ENCODE data around the gene SDHB. TPM values are rescaled to one million over a fixed set of nuclear protein-coding genes. Genes with fewer than 3 reads are reported as not detected.

Gene SDHB
- total and polyA plus RNA-seq, 5 donors: 209 to 311 (median 241) TPM

- H3K27me3 ChIP-seq (ENCODE audit: control insufficient read depth, insufficient read depth): no peaks in the 10 kb centered on the region
- H3K4me1 ChIP-seq (ENCODE audit: control insufficient read depth, insufficient read depth, low read length): no peaks in the 10 kb centered on the region
- no peak overlapping the region for H3K27ac ChIP-seq (ENCODE audit: low read length)
- 60% methylated on average over 14 of the region's 14 CpGs for WGBS
- no peak overlapping the region for H3K4me3 ChIP-seq (ENCODE audit: low read length)
- H3K9me3 ChIP-seq (ENCODE audit: control insufficient read depth, low read length): no peaks in the 10 kb centered on the region
- intact Hi-C loops (cut with DNase I): no loop called here
- ATAC-seq (no peak), DNase-seq (no peak)
These were observed 78.6 kb downstream of the SDHB start for GRCh38 chr1:16975211-16975610.

DNA sequence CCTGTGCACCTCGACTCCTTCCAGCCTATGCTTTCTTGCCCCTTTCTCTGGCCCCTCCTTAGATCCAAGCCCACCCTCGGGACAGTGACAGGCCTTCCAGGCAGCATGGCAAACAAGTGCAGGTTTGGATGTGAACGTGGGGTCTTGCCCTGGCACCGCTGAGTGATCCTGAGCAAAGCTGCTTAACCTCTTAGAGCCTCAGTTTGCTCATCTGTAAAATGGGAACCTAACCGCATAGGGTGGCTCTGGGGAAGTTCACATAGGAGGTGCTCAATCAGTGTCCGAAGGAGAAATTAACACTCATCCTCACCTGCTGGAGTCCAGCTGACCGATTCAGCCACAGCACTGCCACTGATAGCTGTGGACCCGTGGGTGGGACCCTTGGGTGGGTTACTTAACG, 80.6 kb downstream of the SDHB start:
- intact Hi-C loops (cut with DNase I): no loop called here
- Histone ChIP-seq H3K4me1 (ENCODE audit: control insufficient read depth, insufficient read depth, low read length) (no peaks in the 10 kb centered on the region), H3K4me3 (ENCODE audit: low read length) (no peak overlapping the region), H3K9me3 (ENCODE audit: control insufficient read depth, low read length) (no peaks in the 10 kb centered on the region), H3K27ac (ENCODE audit: low read length) (no peak overlapping the region), H3K27me3 (ENCODE audit: control insufficient read depth, insufficient read depth) (no peaks in the 10 kb centered on the region)
- ATAC-seq: no peak
- WGBS: 88% methylated on average over 9 of the region's 9 CpGs
- no peak for DNase-seq

- H3K27ac ChIP-seq (ENCODE audit: low read length): no peak overlapping the region
- H3K9me3 ChIP-seq (ENCODE audit: control insufficient read depth, low read length): no peaks in the 10 kb centered on the region
- no peak for ATAC-seq
- H3K4me1 ChIP-seq (ENCODE audit: control insufficient read depth, insufficient read depth, low read length): no peaks in the 10 kb centered on the region
- no peak for DNase-seq
- no peaks in the 10 kb centered on the region for H3K27me3 ChIP-seq (ENCODE audit: control insufficient read depth, insufficient read depth)
- WGBS: 76% methylated on average over 11 of the region's 11 CpGs
- H3K4me3 ChIP-seq (ENCODE audit: low read length): no peak overlapping the region
- intact Hi-C loops (cut with DNase I): no loop called here
These were observed 81.5 kb downstream of the SDHB start for GRCh38 chr1:16972189-16972895.

DNA sequence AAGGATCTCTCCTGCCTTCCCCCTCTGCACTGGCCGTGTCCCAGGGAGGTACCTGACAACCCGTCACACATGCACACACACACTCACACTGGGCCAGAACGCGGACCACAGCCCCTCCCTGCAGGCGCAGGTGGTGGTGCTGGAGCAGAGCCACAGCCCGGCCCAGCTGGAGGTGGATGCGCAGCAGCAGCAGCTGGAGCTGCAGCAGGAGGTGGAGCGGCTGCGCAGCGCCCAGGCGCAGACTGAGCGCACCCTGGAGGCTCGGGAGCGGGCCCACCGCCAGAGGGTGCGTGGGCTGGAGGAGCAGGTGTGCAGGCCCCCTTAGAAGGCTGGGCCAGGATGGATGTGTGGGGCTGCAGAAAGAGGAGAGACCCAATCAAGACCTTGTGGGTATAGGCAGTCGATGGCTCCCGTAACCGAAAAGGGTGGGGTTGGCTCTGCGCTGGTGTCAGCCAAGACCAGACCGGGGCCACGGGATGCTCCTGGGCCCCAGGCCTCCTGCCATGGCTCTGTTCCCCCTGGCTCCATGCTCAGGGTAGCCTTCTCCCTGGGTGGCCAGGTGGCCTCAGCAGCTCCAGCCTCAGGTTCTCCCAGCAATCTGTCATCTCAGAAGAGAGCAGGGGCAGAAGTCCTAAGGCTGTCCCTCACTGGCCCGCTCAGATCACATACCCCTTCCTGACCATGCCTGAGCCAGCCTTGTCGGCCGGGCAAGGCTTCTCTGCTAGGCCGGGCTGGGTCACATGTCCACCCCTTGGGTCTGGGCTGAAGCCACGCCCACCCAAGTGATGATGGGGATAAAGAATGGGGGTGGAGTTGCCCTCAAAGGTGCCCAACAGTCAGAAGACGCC, 82.3 kb downstream of the SDHB start:
- no peak for ATAC-seq
- H3K27me3 ChIP-seq (ENCODE audit: control insufficient read depth, insufficient read depth): no peaks in the 10 kb centered on the region
- no peak for DNase-seq
- no peaks in the 10 kb centered on the region for H3K4me1 ChIP-seq (ENCODE audit: control insufficient read depth, insufficient read depth, low read length)
- H3K9me3 ChIP-seq (ENCODE audit: control insufficient read depth, low read length): no peaks in the 10 kb centered on the region
- no peak overlapping the region for H3K4me3 ChIP-seq (ENCODE audit: low read length)
- 76% methylated on average over 28 of the region's 28 CpGs for WGBS
- intact Hi-C loops (cut with DNase I): no loop called here
- no peak overlapping the region for H3K27ac ChIP-seq (ENCODE audit: low read length)

GRCh38 chr1:16970132-16970910, 83.5 kb downstream of the SDHB start:
- ATAC-seq (no peak), DNase-seq (no peak)
- intact Hi-C loops (cut with DNase I): no loop called here
- Histone ChIP-seq H3K4me3 (ENCODE audit: low read length) (no peak overlapping the region), H3K4me1 (ENCODE audit: control insufficient read depth, insufficient read depth, low read length) (no peaks in the 10 kb centered on the region), H3K27ac (ENCODE audit: low read length) (no peak overlapping the region), H3K9me3 (ENCODE audit: control insufficient read depth, low read length) (no peaks in the 10 kb centered on the region), H3K27me3 (ENCODE audit: control insufficient read depth, insufficient read depth) (no peaks in the 10 kb centered on the region)
- WGBS: 90% methylated on average over 28 of the region's 28 CpGs

- no peaks in the 10 kb centered on the region for H3K27me3 ChIP-seq (ENCODE audit: control insufficient read depth, insufficient read depth)
- no peak overlapping the region for H3K27ac ChIP-seq (ENCODE audit: low read length)
- intact Hi-C loops (cut with DNase I): loop anchor here in 1 of 4 donors (5.0 kb wide), 1 partner anchor 43 kb away; the partner anchor contains the start of gene ATP13A2
- no peak overlapping the region for H3K4me3 ChIP-seq (ENCODE audit: low read length)
- DNase-seq: no peak
- no peaks in the 10 kb centered on the region for H3K4me1 ChIP-seq (ENCODE audit: control insufficient read depth, insufficient read depth, low read length)
- H3K9me3 ChIP-seq (ENCODE audit: control insufficient read depth, low read length): no peaks in the 10 kb centered on the region
- WGBS: 91% methylated on average over 12 of the region's 12 CpGs
- ATAC-seq: no peak
These were observed 84.2 kb downstream of the SDHB start for GRCh38 chr1:16969651-16970050.

DNA sequence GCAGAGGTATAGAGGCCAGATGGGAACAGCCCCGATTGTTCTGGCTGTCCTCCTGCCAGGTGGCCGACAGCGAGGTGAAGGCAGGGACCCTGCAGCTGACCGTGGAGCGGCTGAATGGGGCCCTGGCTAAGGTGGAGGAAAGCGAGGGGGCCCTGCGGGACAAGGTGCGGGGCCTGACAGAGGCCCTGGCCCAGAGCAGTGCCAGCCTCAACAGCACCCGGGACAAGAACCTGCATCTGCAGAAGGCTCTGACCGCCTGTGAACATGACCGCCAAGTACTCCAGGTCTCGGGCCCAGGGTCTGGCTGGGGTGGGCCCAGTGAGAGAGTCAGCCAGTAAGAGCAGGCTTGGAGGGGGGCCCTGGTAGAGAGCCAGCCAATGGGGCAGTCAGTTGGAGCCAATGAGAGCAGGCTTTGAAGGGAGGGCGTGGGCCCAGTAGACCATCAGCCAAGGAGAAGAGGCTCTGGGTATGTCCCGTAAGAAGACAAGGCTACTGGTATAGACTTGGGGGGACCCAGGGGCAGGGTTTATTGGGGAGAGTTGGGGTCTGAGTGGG, 84.7 kb downstream of the SDHB start:
- 85% methylated on average over 14 of the region's 14 CpGs for WGBS
- H3K4me1 ChIP-seq (ENCODE audit: control insufficient read depth, insufficient read depth, low read length): no peaks in the 10 kb centered on the region
- no peak overlapping the region for H3K27ac ChIP-seq (ENCODE audit: low read length)
- ATAC-seq (no peak), DNase-seq (no peak)
- intact Hi-C loops (cut with DNase I): loop anchor here in 1 of 4 donors (5.0 kb wide), 1 partner anchor 43 kb away; the partner anchor contains the start of gene ATP13A2
- no peak overlapping the region for H3K4me3 ChIP-seq (ENCODE audit: low read length)
- H3K27me3 ChIP-seq (ENCODE audit: control insufficient read depth, insufficient read depth): no peaks in the 10 kb centered on the region
- H3K9me3 ChIP-seq (ENCODE audit: control insufficient read depth, low read length): no peaks in the 10 kb centered on the region

Other genes starting within 250 kb of the SDHB start
- 1,000 to 10,000 TPM; 3,675 to 8,578 (median 7,073) TPM for gene RNU1-2, start 158.1 kb downstream of the SDHB start, total RNA-seq
- not detected for gene RNU1-2, start 158.1 kb downstream of the SDHB start, polyA plus RNA-seq
- gene CROCC, start 132.1 kb downstream of the SDHB start, total RNA-seq: 10 to 100 TPM in 3 of 4 donors, 1 to 10 TPM in 1; 6.7 to 11.9 (median 10.8) TPM
- 14.6 TPM for gene CROCC, start 132.1 kb downstream of the SDHB start, polyA plus RNA-seq
- 10 to 100 TPM in 1 of 4 donors, 1 to 10 TPM in 3; 5.9 to 11.6 (median 6.8) TPM for gene MFAP2, start 73.4 kb downstream of the SDHB start, total RNA-seq
- 3.2 TPM for gene MFAP2, start 73.4 kb downstream of the SDHB start, polyA plus RNA-seq
- gene ATP13A2, start 42.1 kb downstream of the SDHB start, total RNA-seq: 10 to 100 TPM; 12.9 to 15.1 (median 14.3) TPM
- 10.3 TPM for gene ATP13A2, start 42.1 kb downstream of the SDHB start, polyA plus RNA-seq
- under 1 TPM; 0.17 to 0.68 (median 0.31) TPM for gene PADI2, start 65.4 kb upstream of the SDHB start, total RNA-seq
- gene PADI2, start 65.4 kb upstream of the SDHB start, polyA plus RNA-seq: 0.07 TPM
- gene PADI1, start 151.1 kb upstream of the SDHB start, total RNA-seq: not detected
- not detected for gene PADI1, start 151.1 kb upstream of the SDHB start, polyA plus RNA-seq
- not detected for gene PADI3, start 195.1 kb upstream of the SDHB start, total RNA-seq
- gene PADI3, start 195.1 kb upstream of the SDHB start, polyA plus RNA-seq: not detected

Measured in right cardiac atrium (tissue), 5 donors.